ENCODE results near the gene KCNK16. TPM values are rescaled to one million over a fixed set of nuclear protein-coding genes. Genes with fewer than 3 reads are reported as not detected.

Gene KCNK16
- total RNA-seq, 1 donor: not detected

- H3K4me3 ChIP-seq (ENCODE audit: low read depth, low read length): no peak overlapping the region
- no peak for TF ChIP-seq CTCF (IDR thresholded peaks at IDR 0.05; ENCODE audit: insufficient read depth, low read length)
These were observed 39.7 kb downstream of the KCNK16 start for GRCh38 chr6:39282774-39283173.

GRCh38 chr6:39281312-39281980, 41.1 kb downstream of the KCNK16 start:
- DNase-seq (ENCODE audit: low read depth): no peak
- no peak for TF ChIP-seq CTCF (IDR thresholded peaks at IDR 0.05; ENCODE audit: insufficient read depth, low read length)
- H3K4me3 ChIP-seq (ENCODE audit: low read depth, low read length): no peak overlapping the region

More at GRCh38 chr6:39282774-39283173, 39.7 kb downstream of the KCNK16 start:
- DNase-seq (ENCODE audit: low read depth): no peak

- no peak for DNase-seq (ENCODE audit: low read depth)
- no peak for TF ChIP-seq CTCF (IDR thresholded peaks at IDR 0.05; ENCODE audit: insufficient read depth, low read length)
- no peak overlapping the region for H3K4me3 ChIP-seq (ENCODE audit: low read depth, low read length)
These were observed 42.2 kb downstream of the KCNK16 start for GRCh38 chr6:39280247-39280731.

- no peak for DNase-seq (ENCODE audit: low read depth)
- no peak overlapping the region for H3K4me3 ChIP-seq (ENCODE audit: low read depth, low read length)
- TF ChIP-seq CTCF (IDR thresholded peaks at IDR 0.05; ENCODE audit: insufficient read depth, low read length): no peak
These were observed 43.0 kb downstream of the KCNK16 start for GRCh38 chr6:39279539-39279938.

- no peak for DNase-seq (ENCODE audit: low read depth)
- H3K4me3 ChIP-seq (ENCODE audit: low read depth, low read length): no peak overlapping the region
- TF ChIP-seq CTCF (IDR thresholded peaks at IDR 0.05; ENCODE audit: insufficient read depth, low read length): no peak
These were observed 46.0 kb downstream of the KCNK16 start for GRCh38 chr6:39276379-39276995.

- H3K4me3 ChIP-seq (ENCODE audit: low read depth, low read length): no peak overlapping the region
- no peak for TF ChIP-seq CTCF (IDR thresholded peaks at IDR 0.05; ENCODE audit: insufficient read depth, low read length)
- no peak for DNase-seq (ENCODE audit: low read depth)
These were observed 47.6 kb downstream of the KCNK16 start for GRCh38 chr6:39274903-39275302.

All from fibroblast of the aortic adventitia (primary cell).